Measurements from ENCODE around the gene TNFRSF14. TPM values are rescaled to one million over a fixed set of nuclear protein-coding genes. Genes with fewer than 3 reads are reported as not detected.
A peak's percentile ranks its signal among the peaks of the same experiment; 100 is the strongest.

Gene TNFRSF14
- total and polyA plus RNA-seq, 5 donors = 17.6 to 27.6 (median 22.9) TPM

GRCh38 chr1:2597441-2598328 lies 41.5 kb downstream of the TNFRSF14 start:
- DNase-seq = peak in 1 of 3 donors; percentile 7
- no peaks in the 10 kb centered on the region for H3K9me3 ChIP-seq (ENCODE audit: control insufficient read depth, low read length)
- ATAC-seq = no peak
- intact Hi-C loops (cut with DNase I) = no loop called here
- no peaks in the 10 kb centered on the region for H3K27me3 ChIP-seq (ENCODE audit: control insufficient read depth, insufficient read depth)
- H3K4me1 ChIP-seq (ENCODE audit: control insufficient read depth, insufficient read depth, low read length) = no peaks in the 10 kb centered on the region
- H3K4me3 ChIP-seq (ENCODE audit: low read length) = no peak overlapping the region
- H3K27ac ChIP-seq (ENCODE audit: low read length) = no peak overlapping the region
- WGBS = 71% methylated on average over 34 of the region's 34 CpGs

GRCh38 chr1:2598329-2598931 lies 42.3 kb downstream of the TNFRSF14 start:
- H3K9me3 ChIP-seq (ENCODE audit: control insufficient read depth, low read length) = no peaks in the 10 kb centered on the region
- DNase-seq (no peak), ATAC-seq (no peak)
- intact Hi-C loops (cut with DNase I) = no loop called here
- WGBS = 78% methylated on average over 3 of the region's 3 CpGs
- no peaks in the 10 kb centered on the region for H3K27me3 ChIP-seq (ENCODE audit: control insufficient read depth, insufficient read depth)
- no peaks in the 10 kb centered on the region for H3K4me1 ChIP-seq (ENCODE audit: control insufficient read depth, insufficient read depth, low read length)
- no peak overlapping the region for H3K27ac ChIP-seq (ENCODE audit: low read length)
- H3K4me3 ChIP-seq (ENCODE audit: low read length) = no peak overlapping the region

GRCh38 chr1:2601721-2602303 lies 45.6 kb downstream of the TNFRSF14 start:
- Histone ChIP-seq H3K27ac (ENCODE audit: low read length) (no peak overlapping the region), H3K9me3 (ENCODE audit: control insufficient read depth, low read length) (no peaks in the 10 kb centered on the region), H3K4me1 (ENCODE audit: control insufficient read depth, insufficient read depth, low read length) (no peaks in the 10 kb centered on the region), H3K4me3 (ENCODE audit: low read length) (no peak overlapping the region), H3K27me3 (ENCODE audit: control insufficient read depth, insufficient read depth) (no peaks in the 10 kb centered on the region)
- 88% methylated on average over 18 of the region's 18 CpGs for WGBS
- intact Hi-C loops (cut with DNase I) = no loop called here
- DNase-seq = no peak
- no peak for ATAC-seq

- DNase-seq = no peak
- no peak for ATAC-seq
- Histone ChIP-seq H3K27ac (ENCODE audit: low read length) (no peak overlapping the region), H3K27me3 (ENCODE audit: control insufficient read depth, insufficient read depth) (no peaks in the 10 kb centered on the region), H3K4me1 (ENCODE audit: control insufficient read depth, insufficient read depth, low read length) (no peaks in the 10 kb centered on the region), H3K4me3 (ENCODE audit: low read length) (no peak overlapping the region), H3K9me3 (ENCODE audit: control insufficient read depth, low read length) (no peaks in the 10 kb centered on the region)
- WGBS = 75% methylated on average over 15 of the region's 15 CpGs
- intact Hi-C loops (cut with DNase I) = no loop called here
These were observed 46.2 kb downstream of the TNFRSF14 start for GRCh38 chr1:2602311-2602835.

GRCh38 chr1:2602866-2603520 lies 46.8 kb downstream of the TNFRSF14 start:
- 76% methylated on average over 18 of the region's 18 CpGs for WGBS
- no peaks in the 10 kb centered on the region for H3K9me3 ChIP-seq (ENCODE audit: control insufficient read depth, low read length)
- ATAC-seq (no peak), DNase-seq (peak in 1 of 3 donors; percentile 5)
- no peaks in the 10 kb centered on the region for H3K27me3 ChIP-seq (ENCODE audit: control insufficient read depth, insufficient read depth)
- intact Hi-C loops (cut with DNase I) = no loop called here
- H3K4me3 ChIP-seq (ENCODE audit: low read length) = no peak overlapping the region
- no peaks in the 10 kb centered on the region for H3K4me1 ChIP-seq (ENCODE audit: control insufficient read depth, insufficient read depth, low read length)
- no peak overlapping the region for H3K27ac ChIP-seq (ENCODE audit: low read length)

GRCh38 chr1:2603521-2604155 lies 47.5 kb downstream of the TNFRSF14 start:
- no peak overlapping the region for H3K4me3 ChIP-seq (ENCODE audit: low read length)
- no peak for ATAC-seq
- H3K27me3 ChIP-seq (ENCODE audit: control insufficient read depth, insufficient read depth) = no peaks in the 10 kb centered on the region
- intact Hi-C loops (cut with DNase I) = no loop called here
- WGBS = 84% methylated on average over 25 of the region's 25 CpGs
- H3K9me3 ChIP-seq (ENCODE audit: control insufficient read depth, low read length) = no peaks in the 10 kb centered on the region
- DNase-seq = no peak
- no peak overlapping the region for H3K27ac ChIP-seq (ENCODE audit: low read length)
- H3K4me1 ChIP-seq (ENCODE audit: control insufficient read depth, insufficient read depth, low read length) = no peaks in the 10 kb centered on the region

GRCh38 chr1:2604156-2604843 lies 48.1 kb downstream of the TNFRSF14 start:
- DNase-seq = no peak
- intact Hi-C loops (cut with DNase I) = no loop called here
- no peaks in the 10 kb centered on the region for H3K27me3 ChIP-seq (ENCODE audit: control insufficient read depth, insufficient read depth)

GRCh38 chr1:2604844-2605508 lies 48.8 kb downstream of the TNFRSF14 start:
- no peaks in the 10 kb centered on the region for H3K9me3 ChIP-seq (ENCODE audit: control insufficient read depth, low read length)
- intact Hi-C loops (cut with DNase I) = no loop called here
- no peak for DNase-seq
- no peak overlapping the region for H3K27ac ChIP-seq (ENCODE audit: low read length)
- no peak for ATAC-seq
- H3K27me3 ChIP-seq (ENCODE audit: control insufficient read depth, insufficient read depth) = no peaks in the 10 kb centered on the region
- H3K4me1 ChIP-seq (ENCODE audit: control insufficient read depth, insufficient read depth, low read length) = no peaks in the 10 kb centered on the region
- 77% methylated on average over 14 of the region's 14 CpGs for WGBS
- no peak overlapping the region for H3K4me3 ChIP-seq (ENCODE audit: low read length)

More at GRCh38 chr1:2604156-2604843, 48.1 kb downstream of the TNFRSF14 start:
- ATAC-seq = no peak
- 87% methylated on average over 19 of the region's 19 CpGs for WGBS
- Histone ChIP-seq H3K9me3 (ENCODE audit: control insufficient read depth, low read length) (no peaks in the 10 kb centered on the region), H3K27ac (ENCODE audit: low read length) (no peak overlapping the region), H3K4me1 (ENCODE audit: control insufficient read depth, insufficient read depth, low read length) (no peaks in the 10 kb centered on the region), H3K4me3 (ENCODE audit: low read length) (no peak overlapping the region)

GRCh38 chr1:2605509-2606395 lies 49.6 kb downstream of the TNFRSF14 start:
- H3K27me3 ChIP-seq (ENCODE audit: control insufficient read depth, insufficient read depth) = no peaks in the 10 kb centered on the region

More at GRCh38 chr1:2605509-2606395, 49.6 kb downstream of the TNFRSF14 start:
- intact Hi-C loops (cut with DNase I) = no loop called here
- Histone ChIP-seq H3K9me3 (ENCODE audit: control insufficient read depth, low read length) (no peaks in the 10 kb centered on the region), H3K27ac (ENCODE audit: low read length) (no peak overlapping the region), H3K4me3 (ENCODE audit: low read length) (no peak overlapping the region), H3K4me1 (ENCODE audit: control insufficient read depth, insufficient read depth, low read length) (no peaks in the 10 kb centered on the region)
- DNase-seq = peak in 2 of 3 donors; percentile 6 to 64
- no peak for ATAC-seq
- WGBS = 82% methylated on average over 48 of the region's 48 CpGs
